Lung microvascular endothelial cell (primary cell): Measurements from ENCODE around the gene RPL41. TPM values are rescaled to one million over a fixed set of nuclear protein-coding genes. Genes with fewer than 3 reads are reported as not detected.

Experiments
- DNase-seq, 2 donors: peaks; one replicate each; pipeline versions ENCODE4 v3.0.0 to v3.0.0-alpha.2; 2010; ENCODE audit warnings: low read depth in 2 of 2
- total RNA-seq: library from RNA; depleted of rRNA; stranded (reverse); fragments of >200 nt; gene quantifications from 2 replicates; pipeline ENCODE4 v1.2.1, GENCODE V29; 2014

The RPL41 gene
- total RNA-seq, 1 donor from 2014 or later, result 2,559 TPM

GRCh38 chr12:56103066-56103711 is 13.2 kb upstream of the RPL41 start:
- no peak for DNase-seq

DNA sequence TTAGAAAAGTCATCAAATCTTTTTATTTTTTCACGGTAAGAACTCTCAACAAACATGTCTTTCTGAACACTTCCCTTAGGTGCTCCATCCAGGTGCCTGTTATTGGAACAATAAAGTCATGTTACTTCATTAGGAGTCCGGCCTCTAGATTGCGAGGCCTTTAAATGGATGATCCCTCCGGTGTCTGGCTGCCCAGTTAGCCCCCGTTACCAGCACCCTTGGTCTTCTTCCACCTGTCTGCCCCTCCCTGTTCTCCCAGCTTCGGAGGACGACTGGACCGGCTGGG is 12.7 kb upstream of the RPL41 start:
- no peak for DNase-seq

DNA sequence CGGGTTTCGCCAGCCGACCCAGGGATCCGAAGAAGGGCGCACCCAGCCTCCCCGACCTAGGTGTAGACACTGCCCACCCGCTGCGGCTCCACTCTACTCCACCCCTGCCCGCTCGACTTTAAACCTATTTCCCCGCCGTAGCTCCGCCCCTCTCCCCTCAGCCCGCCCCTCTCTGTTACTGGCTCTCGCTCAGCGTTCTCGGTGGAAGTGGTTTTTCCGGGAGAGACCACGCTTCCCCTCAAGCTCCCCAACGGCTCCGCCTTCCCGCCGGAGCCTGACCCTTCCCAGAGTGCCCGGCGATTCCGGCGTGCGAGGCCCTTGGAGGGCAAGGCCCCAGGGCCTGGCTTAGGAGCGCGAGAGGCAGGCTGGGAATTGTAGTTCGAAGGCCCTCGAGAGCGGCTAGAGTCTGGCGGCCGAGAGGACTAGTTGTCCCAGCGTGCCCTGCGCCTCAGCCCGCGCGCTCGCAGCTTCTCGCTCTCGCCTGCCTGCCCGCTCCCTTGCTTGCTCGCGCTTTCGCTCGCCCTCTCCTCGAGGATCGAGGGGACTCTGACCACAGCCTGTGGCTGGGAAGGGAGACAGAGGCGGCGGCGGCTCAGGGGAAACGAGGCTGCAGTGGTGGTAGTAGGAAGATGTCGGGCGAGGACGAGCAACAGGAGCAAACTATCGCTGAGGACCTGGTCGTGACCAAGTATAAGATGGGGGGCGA is 12.2 kb upstream of the RPL41 start, which contains the start of gene PA2G4:
TSS of gene PA2G4 (plus strand) at position 451 of the 706 bp plus-strand sequence. CDS start at position 630, 179 bp downstream.
- peak; percentile 99 to 100 for DNase-seq

DNA sequence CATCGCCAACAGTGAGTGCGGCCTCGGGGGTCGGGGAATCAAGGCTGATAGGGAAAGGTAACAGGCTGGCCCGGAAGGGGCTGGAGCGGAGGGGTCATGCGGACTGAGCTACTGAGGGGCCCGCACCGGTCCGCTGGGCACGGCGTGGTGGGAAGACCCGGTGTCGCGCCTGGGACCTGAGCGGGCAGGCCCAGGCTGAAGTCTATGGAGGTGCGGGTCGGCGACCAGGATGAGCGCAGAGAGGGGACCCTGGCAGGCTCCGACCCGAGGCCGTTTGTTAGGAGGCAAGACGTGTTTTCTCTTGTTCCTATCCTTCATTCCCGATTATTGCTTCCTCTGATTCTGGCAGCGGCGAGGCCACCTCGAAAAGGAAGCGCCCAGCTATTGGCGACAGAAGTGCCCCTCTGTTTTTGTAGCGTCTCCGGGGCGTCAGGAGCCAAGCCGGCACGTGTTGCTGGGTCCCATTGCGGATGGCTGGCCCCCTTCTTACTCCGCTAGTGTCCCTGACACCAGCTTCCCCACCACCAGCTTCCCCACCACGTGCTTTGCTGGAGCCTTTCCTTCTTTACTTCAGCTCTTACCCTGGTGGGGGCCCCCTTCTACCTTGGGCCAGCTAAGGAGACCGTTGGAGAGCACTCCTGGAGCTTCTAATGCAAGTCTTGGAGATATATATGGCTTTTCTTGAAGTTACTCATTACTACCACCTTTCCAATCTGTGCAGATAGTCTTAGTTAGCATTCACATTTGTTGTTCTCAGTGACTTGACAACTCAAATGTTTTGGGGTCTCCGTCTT is 11.4 kb upstream of the RPL41 start:
- DNase-seq, result peak; percentile 31 to 56

DNA sequence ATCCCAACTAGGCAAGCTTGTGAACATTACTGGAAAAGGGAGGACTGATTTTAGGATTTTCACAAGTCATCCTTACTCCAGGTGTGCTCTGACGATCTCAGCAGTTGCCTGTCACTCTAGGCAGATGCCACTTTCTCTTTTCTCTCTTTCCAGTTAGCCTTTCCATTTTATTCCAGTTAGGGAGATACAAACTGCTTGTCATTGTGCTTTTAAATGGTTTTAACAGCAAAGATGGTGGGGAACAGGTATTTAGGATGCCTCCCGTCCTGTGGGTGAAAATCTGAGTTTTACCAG is 10.9 kb upstream of the RPL41 start:
- no peak for DNase-seq

- no peak for DNase-seq
Observed at GRCh38 chr12:56107242-56107641, 9.2 kb upstream of the RPL41 start.

DNA sequence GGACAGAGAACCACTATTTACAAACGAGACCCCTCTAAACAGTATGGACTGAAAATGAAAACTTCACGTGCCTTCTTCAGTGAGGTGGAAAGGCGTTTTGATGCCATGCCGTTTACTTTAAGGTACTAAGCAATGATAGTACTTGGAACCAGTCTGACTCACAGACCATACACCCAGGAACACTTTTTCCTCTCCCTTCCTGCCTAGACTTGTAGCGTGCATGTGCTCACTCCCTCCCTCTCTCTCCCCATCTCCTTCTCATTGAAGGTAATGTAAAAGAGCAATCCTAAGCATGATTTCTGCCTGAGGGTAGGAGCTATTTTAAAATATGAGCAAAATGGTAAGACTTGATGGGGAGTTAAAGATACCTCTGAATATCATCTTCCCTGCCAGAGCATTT is 5.9 kb upstream of the RPL41 start:
- no peak for DNase-seq

DNA sequence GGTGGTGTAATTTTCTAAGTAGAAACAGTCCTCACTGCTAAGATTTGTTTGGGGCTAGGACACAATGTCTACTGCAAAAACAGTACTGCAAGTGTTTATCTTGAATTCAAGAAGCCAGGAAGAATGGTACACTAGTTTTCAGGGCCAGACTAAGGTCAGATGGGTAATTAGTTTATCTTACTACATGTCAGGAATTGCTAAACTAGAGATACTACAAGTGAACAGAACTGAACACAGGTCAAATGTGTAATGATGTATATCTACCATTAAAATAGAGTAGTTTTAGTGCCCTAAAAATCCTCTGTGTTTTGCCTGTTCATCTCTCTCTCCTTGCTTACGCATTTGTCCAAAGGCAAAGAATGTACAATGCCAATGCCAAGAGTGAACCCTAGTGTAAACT is 2.3 kb upstream of the RPL41 start:
- no peak for DNase-seq

DNA sequence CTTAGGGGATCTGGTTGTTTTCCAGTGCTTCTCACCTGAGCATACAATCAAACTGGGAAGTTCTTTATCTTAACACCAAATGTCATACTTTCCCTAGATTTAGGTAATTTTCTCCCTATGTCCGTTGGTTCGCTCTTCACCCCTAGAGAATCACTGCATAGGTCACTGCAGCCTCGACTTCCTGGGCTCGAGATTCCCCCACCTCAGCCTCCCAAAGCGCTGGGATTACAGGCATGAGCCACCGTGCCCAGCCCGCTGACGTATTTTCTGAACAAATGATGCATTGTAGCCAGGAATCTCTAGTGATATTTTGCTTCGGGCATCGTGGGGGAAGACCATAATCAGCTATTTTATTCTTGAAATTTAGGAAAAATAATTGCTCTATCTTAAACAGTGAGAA is 1.1 kb upstream of the RPL41 start:
- DNase-seq, result peak; percentile 46 to 47

- DNase-seq, result peak in 1 of 2 donors; percentile 25
Observed at GRCh38 chr12:56117082-56117706, 761 bp downstream of the RPL41 start.

- DNase-seq, result peak; percentile 100
Observed at GRCh38 chr12:56117778-56118687, 1.6 kb downstream of the RPL41 start, which contains the start of gene ZC3H10. Gene ZC3H10, plus strand, starts transcription at chr12:56118266. Its CDS starts 2,297 bp downstream, at chr12:56120563.

DNA sequence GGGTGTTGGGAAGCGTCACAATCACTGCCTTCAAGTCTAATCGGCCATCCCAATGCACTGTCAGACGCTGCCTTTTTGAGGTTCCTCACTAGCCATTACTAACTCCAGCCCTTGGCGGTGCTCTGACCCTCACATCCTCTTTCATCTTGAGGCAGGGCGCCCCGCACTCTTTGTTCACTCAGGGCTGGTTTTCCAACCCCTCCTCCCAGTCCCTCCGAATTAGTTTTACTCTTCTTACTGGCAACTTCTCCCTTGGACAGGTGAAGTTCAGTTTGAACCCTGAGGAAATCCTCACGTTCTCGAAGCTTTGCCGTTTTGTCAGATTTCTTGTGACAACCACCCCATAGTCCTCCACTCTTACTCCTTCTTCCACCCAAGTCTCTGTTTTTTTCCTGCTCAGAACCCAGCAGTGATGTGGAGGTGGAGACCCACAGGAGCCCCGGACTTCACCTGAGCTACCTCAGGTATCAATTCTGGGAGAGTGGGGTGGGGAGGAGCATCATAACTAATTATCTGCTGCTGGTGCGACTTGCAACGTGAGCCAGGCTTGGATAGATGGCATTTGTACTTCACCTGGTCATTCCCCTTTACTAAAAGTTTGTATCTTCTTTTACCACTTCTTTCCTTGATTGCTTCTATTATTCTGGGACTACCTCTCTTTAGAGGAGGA is 2.4 kb downstream of the RPL41 start:
- no peak for DNase-seq

DNA sequence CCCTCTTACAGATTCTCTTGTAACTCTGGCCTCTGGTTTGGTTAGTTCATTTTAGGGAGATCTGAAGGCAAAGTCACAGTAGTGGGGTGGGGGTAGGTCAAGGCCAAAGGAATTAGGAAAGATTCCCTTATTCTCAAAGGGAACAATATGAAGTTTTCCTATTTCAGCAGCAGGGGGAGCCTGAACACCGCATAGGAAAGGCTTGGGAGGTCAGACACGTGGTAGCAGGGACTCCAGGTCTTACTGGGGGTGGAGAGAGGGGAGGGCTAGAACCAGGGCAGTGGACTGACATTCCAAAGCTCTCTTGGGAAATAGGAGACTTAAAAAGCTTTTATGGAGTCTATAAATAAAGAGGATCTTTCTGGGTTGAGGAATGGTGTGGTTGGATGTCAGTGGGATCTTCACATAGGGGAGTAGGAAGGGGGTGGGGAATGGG is 2.9 kb downstream of the RPL41 start:
- peak; percentile 93 to 94 for DNase-seq

GRCh38 chr12:56120158-56120846 is 3.9 kb downstream of the RPL41 start:
- no peak for DNase-seq

DNA sequence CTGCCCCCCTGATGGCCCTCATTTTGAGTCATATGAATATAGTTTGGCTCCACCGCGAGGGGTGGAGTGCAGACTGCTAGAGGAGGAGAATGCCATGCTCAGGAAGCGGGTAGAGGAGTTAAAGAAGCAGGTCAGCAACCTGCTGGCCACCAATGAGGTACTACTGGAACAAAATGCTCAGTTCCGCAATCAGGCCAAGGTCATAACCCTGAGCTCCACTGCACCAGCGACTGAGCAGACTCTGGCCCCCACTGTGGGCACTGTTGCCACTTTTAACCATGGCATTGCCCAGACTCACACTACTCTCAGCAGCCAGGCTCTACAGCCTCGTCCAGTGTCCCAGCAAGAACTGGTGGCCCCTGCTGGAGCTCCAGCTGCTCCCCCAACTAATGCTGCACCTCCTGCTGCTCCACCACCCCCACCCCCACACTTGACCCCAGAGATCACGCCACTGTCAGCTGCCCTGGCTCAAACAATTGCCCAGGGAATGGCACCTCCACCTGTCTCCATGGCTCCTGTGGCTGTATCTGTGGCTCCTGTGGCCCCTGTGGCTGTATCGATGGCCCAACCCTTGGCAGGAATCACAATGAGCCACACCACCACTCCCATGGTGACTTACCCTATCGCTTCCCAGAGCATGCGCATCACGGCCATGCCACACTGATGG is 4.9 kb downstream of the RPL41 start:
- no peak for DNase-seq

DNA sequence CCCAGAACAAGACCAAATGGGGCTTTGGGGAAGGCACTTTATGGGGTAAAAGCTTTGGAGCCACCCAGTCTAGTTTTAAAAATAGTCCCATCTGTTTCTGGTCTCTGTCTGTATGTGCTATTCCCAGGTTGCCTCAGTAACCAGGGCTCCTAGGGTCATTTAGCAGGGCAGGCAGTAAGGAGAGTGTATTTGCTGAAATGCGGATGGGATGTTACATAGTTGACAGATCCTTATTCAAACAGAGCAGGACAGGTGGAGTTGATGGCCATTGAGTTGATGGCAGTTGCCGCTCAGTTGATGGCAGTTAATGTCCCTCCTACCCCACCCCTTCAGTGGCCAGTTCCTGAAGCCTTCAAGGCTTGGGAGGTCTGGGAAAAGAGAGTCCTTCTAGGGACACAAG is 6.2 kb downstream of the RPL41 start:
- no peak for DNase-seq

DNA sequence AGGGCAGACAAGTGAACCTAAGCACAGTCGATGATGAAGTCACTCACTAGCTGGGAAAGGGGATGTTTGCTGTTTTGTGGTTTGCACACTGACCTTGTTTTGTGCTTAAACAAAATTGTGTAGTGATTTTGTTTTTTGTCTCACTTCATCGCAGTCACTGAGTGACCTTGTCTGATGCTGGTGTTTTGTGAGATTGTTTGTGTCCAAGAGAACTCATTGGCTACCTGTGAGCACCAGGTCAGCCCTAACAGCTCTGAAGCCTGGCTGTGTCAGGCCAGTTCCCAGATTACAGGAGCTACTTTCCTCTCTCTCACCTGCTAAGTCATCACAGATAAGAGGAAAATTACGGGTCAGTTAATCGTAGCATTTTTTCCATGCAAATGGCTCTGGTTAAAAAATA is 7.7 kb downstream of the RPL41 start:
- no peak for DNase-seq

GRCh38 chr12:56126732-56127239 is 10.4 kb downstream of the RPL41 start:
- DNase-seq, result no peak

DNA sequence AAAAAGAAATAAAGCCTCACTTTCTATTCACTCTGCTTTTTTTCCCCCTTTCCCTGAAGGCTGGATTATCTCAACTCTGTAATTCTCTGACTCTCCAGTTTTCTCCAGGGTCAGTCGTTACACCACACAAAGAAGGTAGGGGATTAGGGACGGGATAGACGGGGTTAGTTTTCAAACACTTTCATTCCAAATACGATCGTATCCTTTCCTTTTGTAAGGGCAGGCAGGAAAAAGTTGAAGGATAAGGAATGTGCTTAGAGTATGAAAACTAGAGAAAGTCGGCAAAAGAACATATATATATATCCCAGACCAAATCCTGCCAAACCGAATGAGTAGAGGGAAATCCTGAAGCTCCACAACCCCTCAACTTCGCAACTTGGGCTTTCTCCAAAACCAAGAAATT is 11.1 kb downstream of the RPL41 start:
- DNase-seq, result no peak
